Calu3 (cell line): ENCODE results near the gene USP30. TPM values are rescaled to one million over a fixed set of nuclear protein-coding genes. Genes with fewer than 3 reads are reported as not detected.

Source experiments
- BruUV-seq: library from RNA; stranded (reverse); fragments of 400-500 nt; replicated peaks from 2 replicates; lab custom pipeline; 2021; lab: Mats Ljungman, UMichigan
- CTCF ChIA-PET: fragments of 300-600 bp; sonication (Branson Sonifier 250); formaldehyde crosslinking; loops from one replicate; lab custom pipeline; 2022; ENCODE audit warnings: antibody characterized with exemption; lab: Charles Lee
- DNase-seq: peaks from one replicate; pipeline ENCODE4 v3.0.0; 2022
- H3K27ac Mint-ChIP-seq: one replicate; pipeline ENCODE4 v1.8.0; 2022; ENCODE audit warnings: mixed read lengths; ENCODE audit not compliant: unreplicated experiment
- H3K27me3 Mint-ChIP-seq: one replicate; pipeline ENCODE4 v1.8.0; 2022; ENCODE audit warnings: mixed read lengths; ENCODE audit not compliant: unreplicated experiment
- H3K36me3 Mint-ChIP-seq: one replicate; pipeline ENCODE4 v1.8.0; 2022; ENCODE audit warnings: mild to moderate bottlenecking, moderate library complexity, mixed read lengths; ENCODE audit not compliant: insufficient read depth, unreplicated experiment
- H3K4me1 Mint-ChIP-seq: one replicate; pipeline ENCODE4 v1.8.0; 2022; ENCODE audit warnings: mild to moderate bottlenecking, low read depth, mixed read lengths; ENCODE audit not compliant: unreplicated experiment
- H3K4me3 Mint-ChIP-seq: one replicate; pipeline ENCODE4 v1.8.0; 2022; ENCODE audit warnings: mild to moderate bottlenecking, low read depth, moderate library complexity, mixed read lengths; ENCODE audit not compliant: unreplicated experiment
- H3K9me3 Mint-ChIP-seq: one replicate; pipeline ENCODE4 v1.8.0; 2022; ENCODE audit warnings: low read depth, mixed read lengths; ENCODE audit not compliant: unreplicated experiment
- CTCF ChIP-seq: fragments of 200-600 bp; IDR thresholded peaks from one replicate; pipeline ENCODE4 v1.8.0; 2022; ENCODE audit warnings: antibody characterized with exemption; ENCODE audit not compliant: unreplicated experiment
- intact Hi-C: fragments of 100-400 bp; cut with micrococcal nuclease; formaldehyde crosslinking; loops from one replicate; pipeline ENCODE4 v1.10.0; 2022; ENCODE audit not compliant: unreplicated experiment
- total RNA-seq: library from RNA; stranded (reverse); gene quantifications from 2 replicates; pipeline ENCODE4 v1.2.3, GENCODE V29; 2022

The USP30 gene
- total RNA-seq, 1 experiment from 2014 or later, result 13.0 TPM

GRCh38 chr12:109116611-109116949 is 64.2 kb downstream of the USP30 start:
- H3K36me3 Mint-ChIP-seq, result peaks cover under 1% of the 10 kb centered on the region
- intact Hi-C loops, result no loop called here
- CTCF ChIA-PET, result interaction anchor here (0.7 kb wide), 2 partner anchors 61 to 839 kb away, joined by 3 read pairs; no protein-coding TSS in a partner anchor

GRCh38 chr12:109120095-109120494 is 67.7 kb downstream of the USP30 start:
- no peak overlapping the region for H3K27ac Mint-ChIP-seq
- intact Hi-C loops, result no loop called here
- no peaks in the 10 kb centered on the region for H3K9me3 Mint-ChIP-seq
- no peak for DNase-seq
- no peak for TF ChIP-seq CTCF
- H3K27me3 Mint-ChIP-seq, result peaks cover 7% of the 10 kb centered on the region
- H3K4me3 Mint-ChIP-seq, result no peak overlapping the region
- CTCF ChIA-PET, result no interaction called here
- no TSS peak for BruUV-seq
- H3K36me3 Mint-ChIP-seq, result no peaks in the 10 kb centered on the region
- H3K4me1 Mint-ChIP-seq, result peaks cover 8% of the 10 kb centered on the region

More at GRCh38 chr12:109116611-109116949, 64.2 kb downstream of the USP30 start:
- TF ChIP-seq CTCF, result no peak
- no peak overlapping the region for H3K4me3 Mint-ChIP-seq
- H3K9me3 Mint-ChIP-seq, result no peaks in the 10 kb centered on the region
- no TSS peak for BruUV-seq
- H3K4me1 Mint-ChIP-seq, result peaks cover 8% of the 10 kb centered on the region
- H3K27me3 Mint-ChIP-seq, result no peaks in the 10 kb centered on the region
- H3K27ac Mint-ChIP-seq, result no peak overlapping the region
- no peak for DNase-seq

- Mint-ChIP-seq H3K9me3 (no peaks in the 10 kb centered on the region), H3K4me3 (no peak overlapping the region), H3K4me1 (peaks cover 6% of the 10 kb centered on the region), H3K27ac (no peak overlapping the region), H3K36me3 (no peaks in the 10 kb centered on the region), H3K27me3 (peaks cover 12% of the 10 kb centered on the region)
- intact Hi-C loops, result no loop called here
- DNase-seq, result no peak
- no peak for TF ChIP-seq CTCF
- CTCF ChIA-PET, result no interaction called here
- no TSS peak for BruUV-seq
Observed at GRCh38 chr12:109120557-109120956, 68.2 kb downstream of the USP30 start.

GRCh38 chr12:109121346-109121880 is 69.0 kb downstream of the USP30 start:
- no peak overlapping the region for H3K27ac Mint-ChIP-seq
- intact Hi-C loops, result no loop called here
- CTCF ChIA-PET, result no interaction called here
- H3K4me1 Mint-ChIP-seq, result no peaks in the 10 kb centered on the region
- TF ChIP-seq CTCF, result no peak
- BruUV-seq, result no TSS peak
- no peaks in the 10 kb centered on the region for H3K9me3 Mint-ChIP-seq
- H3K4me3 Mint-ChIP-seq, result no peak overlapping the region
- DNase-seq, result no peak
- H3K27me3 Mint-ChIP-seq, result peaks cover 20% of the 10 kb centered on the region
- H3K36me3 Mint-ChIP-seq, result no peaks in the 10 kb centered on the region
